H1 (cell line): ENCODE measurements around the gene OSBPL9. TPM values are rescaled to one million over a fixed set of nuclear protein-coding genes. Genes with fewer than 3 reads are reported as not detected.

Experiments used
- CTCF ChIA-PET: fragments of 300-600 bp; sonication (Branson Sonifier 250); formaldehyde crosslinking; loops from one replicate; lab custom pipeline; 2021; ENCODE audit not compliant: partially characterized antibody; lab: Charles Lee
- POLR2A ChIA-PET: fragments of 300-600 bp; sonication (Branson Sonifier 250); formaldehyde crosslinking; loops from one replicate; lab custom pipeline; 2021; ENCODE audit warnings: inconsistent platforms; ENCODE audit not compliant: partially characterized antibody; lab: Charles Lee
- DNase-seq, 2 experiments: peaks; one replicate each; pipeline versions ENCODE4 v3.0.0 to v3.0.0-alpha.2; 2010 to 2022; ENCODE audit warnings: low spot score in 2 of 2, low read depth in 1 of 2, mixed read lengths in 1 of 2
- FAIRE-seq: peaks from 2 replicates; lab custom pipeline; 2011; peaks lifted over from hg19 to GRCh38; lab: Jason Lieb, UNC
- H2AFZ ChIP-seq: 2 replicates; pipeline ENCODE4 v1.8.1; 2012; ENCODE audit warnings: low read length, inconsistent platforms
- H2AK5ac ChIP-seq: 2 replicates; pipeline ENCODE4 v1.6.1; 2013; ENCODE audit warnings: low read depth, low read length
- H2BK120ac ChIP-seq: replicated peaks from 2 replicates; pipeline ENCODE3; 2013; ENCODE audit warnings: low read depth, low read length, inconsistent platforms
- H2BK12ac ChIP-seq: 2 replicates; pipeline ENCODE4 v1.6.1; 2013; ENCODE audit warnings: low read depth, low read length
- H2BK15ac ChIP-seq: 2 replicates; pipeline ENCODE4 v1.6.1; 2013; ENCODE audit warnings: low read length
- H2BK20ac ChIP-seq: 2 replicates; pipeline ENCODE4 v1.6.1; 2013; ENCODE audit warnings: low read length
- H2BK5ac ChIP-seq: 2 replicates; pipeline ENCODE4 v1.6.1; 2013; ENCODE audit warnings: low read depth, low read length
- H3K14ac ChIP-seq: 2 replicates; pipeline ENCODE4 v1.6.1; 2013; ENCODE audit warnings: inconsistent platforms; ENCODE audit not compliant: insufficient read length
- H3K18ac ChIP-seq: 2 replicates; pipeline ENCODE4 v1.6.1; 2013; ENCODE audit warnings: low read length; ENCODE audit errors: extremely low read depth
- H3K23ac ChIP-seq: 2 replicates; pipeline ENCODE4 v1.6.1; 2013; ENCODE audit warnings: inconsistent platforms; ENCODE audit not compliant: insufficient read length
- H3K23me2 ChIP-seq: 2 replicates; pipeline ENCODE4 v1.6.1; 2013; ENCODE audit warnings: low read depth, low read length
- H3K27ac ChIP-seq: 2 replicates; pipeline ENCODE4 v1.6.1; 2011; ENCODE audit warnings: low read depth, low read length, inconsistent platforms
- H3K27me3 ChIP-seq, 4 experiments: replicated peaks in 1 of 4; 1 replicate in 1 of 4; 2 replicates in 3 of 4; pipeline versions ENCODE4 v1.6.1 to v1.8.1; 2011 to 2013; ENCODE audit warnings: low read length in 3 of 4, mild to moderate bottlenecking in 3 of 4, inconsistent platforms in 2 of 4, mixed read lengths in 2 of 4, moderate library complexity in 1 of 4; ENCODE audit not compliant: control insufficient read depth in 3 of 4, insufficient read depth in 3 of 4; ENCODE audit errors: extremely low read depth in 1 of 4
- H3K36me3 ChIP-seq, 4 experiments: 2 replicates each; pipeline versions ENCODE4 v1.6.1 to v1.8.1; 2011 to 2013; ENCODE audit warnings: mild to moderate bottlenecking in 4 of 4, low read length in 3 of 4, moderate library complexity in 2 of 4, control low read depth in 1 of 4, inconsistent platforms in 1 of 4; ENCODE audit not compliant: insufficient read depth in 4 of 4, control insufficient read depth in 2 of 4
- H3K4ac ChIP-seq: replicated peaks from 2 replicates; pipeline ENCODE3; 2013; ENCODE audit warnings: low read length, low read depth, mixed read lengths, inconsistent platforms; ENCODE audit not compliant: insufficient read length
- H3K4me1 ChIP-seq, 4 experiments: replicated peaks in 1 of 4; 1 replicate in 1 of 4; 2 replicates in 3 of 4; pipeline versions ENCODE4 v1.6.1 to v1.8.1; 2011 to 2013; ENCODE audit warnings: low read length in 3 of 4, inconsistent platforms in 2 of 4, mixed read lengths in 1 of 4; ENCODE audit not compliant: insufficient read depth in 4 of 4, control insufficient read depth in 3 of 4
- H3K4me2 ChIP-seq, 2 experiments: 2 replicates each; pipeline versions ENCODE4 v1.6.1 to v1.8.1; 2011 to 2013; ENCODE audit warnings: low read depth in 2 of 2, low read length in 2 of 2, control low read depth in 1 of 2, inconsistent platforms in 1 of 2, mild to moderate bottlenecking in 1 of 2; ENCODE audit not compliant: insufficient read depth in 1 of 2
- H3K4me3 ChIP-seq, 4 experiments: fragments of 200-600, 300-600 bp in 1 of 4; sonication (generic), shearing (Covaris generic), sonication (Bioruptor Twin) in 1 of 4; 2 replicates each; pipeline versions ENCODE4 v1.5.1 to v1.8.1; 2011 to 2016; ENCODE audit warnings: low read length in 4 of 4, low read depth in 3 of 4, control low read depth in 2 of 4, inconsistent platforms in 2 of 4, mild to moderate bottlenecking in 2 of 4, mixed read lengths in 1 of 4, moderate library complexity in 1 of 4; ENCODE audit not compliant: insufficient read depth in 2 of 4; ENCODE audit errors: extremely low read depth in 1 of 4
- H3K56ac ChIP-seq: replicated peaks from 2 replicates; pipeline ENCODE3; 2013; ENCODE audit warnings: low read depth, mild to moderate bottlenecking, mixed read lengths, low read length, inconsistent platforms; ENCODE audit not compliant: insufficient read length
- H3K79me1 ChIP-seq: 2 replicates; pipeline ENCODE4 v1.6.1; 2013; ENCODE audit warnings: low read depth, low read length, control low read depth
- H3K79me2 ChIP-seq, 2 experiments: 2 replicates each; pipeline versions ENCODE4 v1.6.1 to v1.8.1; 2012 to 2013; ENCODE audit warnings: low read length in 2 of 2, mild to moderate bottlenecking in 2 of 2, inconsistent platforms in 1 of 2; ENCODE audit not compliant: insufficient read depth in 2 of 2, control insufficient read depth in 1 of 2
- H3K9ac ChIP-seq, 4 experiments: replicated peaks in 1 of 4; 1 replicate in 1 of 4; 2 replicates in 3 of 4; pipeline versions ENCODE4 v1.6.1 to v1.8.1; 2011 to 2013; ENCODE audit warnings: low read depth in 3 of 4, low read length in 3 of 4, control low read depth in 2 of 4, mild to moderate bottlenecking in 2 of 4, moderate library complexity in 2 of 4, inconsistent platforms in 1 of 4; ENCODE audit errors: extremely low read depth in 1 of 4
- H3K9me3 ChIP-seq, 2 experiments: 2 replicates each; pipeline versions ENCODE4 v1.6.1 to v1.8.1; 2012 to 2013; ENCODE audit warnings: mild to moderate bottlenecking in 2 of 2, moderate library complexity in 2 of 2, control low read depth in 1 of 2, inconsistent platforms in 1 of 2, low read depth in 1 of 2, low read length in 1 of 2, mixed read lengths in 1 of 2; ENCODE audit not compliant: insufficient read depth in 2 of 2
- H4K20me1 ChIP-seq, 2 experiments: replicated peaks in 1 of 2; 2 replicates each; pipeline versions ENCODE3 to v1.8.1; 2011 to 2013; ENCODE audit warnings: inconsistent platforms in 2 of 2, low read length in 2 of 2, mild to moderate bottlenecking in 1 of 2; ENCODE audit not compliant: insufficient read depth in 2 of 2, control insufficient read depth in 1 of 2
- H4K5ac ChIP-seq: 2 replicates; pipeline ENCODE4 v1.6.1; 2013; ENCODE audit warnings: low read length, low read depth, mixed read lengths, inconsistent platforms; ENCODE audit not compliant: insufficient read length
- H4K8ac ChIP-seq: 2 replicates; pipeline ENCODE4 v1.8.0; 2013; ENCODE audit warnings: mild to moderate bottlenecking, moderate library complexity, low read length, inconsistent platforms; ENCODE audit not compliant: insufficient read depth; ENCODE audit errors: extremely low read depth
- H4K91ac ChIP-seq: replicated peaks from 2 replicates; pipeline ENCODE3; 2013; ENCODE audit warnings: low read length, mixed read lengths, inconsistent platforms; ENCODE audit not compliant: insufficient read length
- ATF2 ChIP-seq: IDR thresholded peaks from 2 replicates; pipeline ENCODE4 v1.6.1; 2012; ENCODE audit warnings: low read length, inconsistent platforms
- ATF3 ChIP-seq: IDR thresholded peaks from 2 replicates; pipeline ENCODE4 v1.6.1; 2011; ENCODE audit warnings: low read depth, mild to moderate bottlenecking, low read length; ENCODE audit not compliant: insufficient read depth
- CBX5 ChIP-seq: fragments of 300-800, 300-1000 bp; sonication (generic); IDR thresholded peaks from 2 replicates; pipeline ENCODE4 v1.7.1; 2016; ENCODE audit warnings: antibody characterized with exemption, low read length, low read depth
- EZH2 ChIP-seq: fragments of 200-600 bp; sonication (generic); IDR thresholded peaks from 2 replicates; pipeline ENCODE4 v1.7.1; 2012; ENCODE audit warnings: low read depth, mild to moderate bottlenecking, moderate library complexity, low read length, inconsistent platforms; ENCODE audit not compliant: severe bottlenecking
- NANOG ChIP-seq: IDR thresholded peaks from 2 replicates; pipeline ENCODE4 v1.6.1; 2011; ENCODE audit warnings: low read length, low read depth, mild to moderate bottlenecking, inconsistent platforms; ENCODE audit not compliant: insufficient read depth, poor library complexity, severe bottlenecking
- PHF8 ChIP-seq: fragments of 200-600 bp; sonication (generic); conservative IDR thresholded peaks from 2 replicates; pipeline ENCODE4 v1.7.1; 2012; ENCODE audit warnings: low read depth, mild to moderate bottlenecking, inconsistent platforms, low read length, moderate library complexity
- RNF2 ChIP-seq: fragments of 200-900, 300-1000 bp; sonication (generic); IDR thresholded peaks from 2 replicates; pipeline ENCODE4 v1.7.1; 2016; ENCODE audit warnings: borderline replicate concordance, low read depth, mild to moderate bottlenecking, antibody characterized with exemption, low read length; ENCODE audit not compliant: poor library complexity, severe bottlenecking; ENCODE audit errors: missing control alignments
- SAP30 ChIP-seq: fragments of 300-600 bp; sonication (generic); IDR thresholded peaks from 2 replicates; pipeline ENCODE4 v1.7.1; 2012; ENCODE audit warnings: low read length, moderate library complexity, mild to moderate bottlenecking, inconsistent platforms; ENCODE audit not compliant: insufficient read depth, insufficient replicate concordance
- SP2 ChIP-seq: IDR thresholded peaks from 2 replicates; pipeline ENCODE4 v1.6.1; 2012; ENCODE audit warnings: mild to moderate bottlenecking, low read length, inconsistent platforms
- TAF1 ChIP-seq: IDR thresholded peaks from 2 replicates; pipeline ENCODE4 v1.6.1; 2011; ENCODE audit warnings: mild to moderate bottlenecking, low read depth, low read length
- YY1 ChIP-seq: IDR thresholded peaks from 2 replicates; pipeline ENCODE4 v1.6.1; 2011; ENCODE audit warnings: low read depth, mild to moderate bottlenecking, low read length
- WGBS, 2 experiments: shearing (Covaris generic) in 1 of 2; methylation state at CpG; one replicate each; pipeline versions ENCODE4 v1.1.6 to v1.1.7; 2013 to 2015; ENCODE audit warnings: low lambda C conversion rate in 2 of 2, mixed read lengths in 2 of 2, inconsistent platforms in 1 of 2, low coverage in 1 of 2, missing lambda C conversion rate in 1 of 2; ENCODE audit not compliant: insufficient replicate concordance in 2 of 2, insufficient coverage in 1 of 2, insufficient read length in 1 of 2; ENCODE audit errors: extremely low coverage in 1 of 2, missing lambda C conversion rate in 1 of 2; 5-methylcytosine and 5-hydroxymethylcytosine counted together
- polyA plus RNA-seq, 7 experiments: library from polyadenylated mRNA; depleted of rRNA in 3 of 7; stranded (reverse) in 5 of 7; unstranded in 2 of 7; fragments of >200 nt in 5 of 7; fragments of 200-250 nt in 2 of 7; gene quantifications; 1 replicate in 5 of 7; 2 replicates in 1 of 7; 4 replicates in 1 of 7; pipeline versions ENCODE4 v1.2.1 to v1.2.3, GENCODE V29; 2011 to 2013; ENCODE audit warnings: missing spikeins in 2 of 7, mixed read lengths in 2 of 7
- total RNA-seq: library from RNA; stranded (reverse); fragmentation: NEBNext Ultra II Directional; extraction: Animal tissue kit (Norgen Biotek cat#: 25700); gene quantifications from 2 replicates; pipeline ENCODE4 v1.2.1, GENCODE V29; 2021

The OSBPL9 gene
- total and polyA plus RNA-seq, 2 of the 8 experiments (the other 6 are each of a cell fraction or from before 2014, with no cell fraction given): 58.2 to 71.6 TPM

- Histone ChIP-seq H2AK5ac (no peak overlapping the region), H4K91ac (no peak overlapping the region), H3K4me3 (no peak overlapping the region), H4K5ac (no peak overlapping the region), H3K27me3 (no peaks in the 10 kb centered on the region), H2BK120ac (no peak overlapping the region), H3K9me3 (no peaks in the 10 kb centered on the region), H3K4me2 (no peak overlapping the region), H3K4ac (no peak overlapping the region), H2AFZ (no peak overlapping the region), H3K36me3 (no peaks in the 10 kb centered on the region), H2BK20ac (no peak overlapping the region), H3K18ac (no peak overlapping the region), H4K20me1 (no peaks in the 10 kb centered on the region), H2BK12ac (no peak overlapping the region), H3K27ac (no peak overlapping the region), H2BK15ac (no peak overlapping the region), H3K23me2 (no peaks in the 10 kb centered on the region), H4K8ac (no peak overlapping the region), H3K4me1 (no peaks in the 10 kb centered on the region), H3K9ac (no peak overlapping the region), H3K14ac (no peak overlapping the region), H2BK5ac (no peak overlapping the region), H3K79me2 (no peaks in the 10 kb centered on the region), H3K79me1 (no peaks in the 10 kb centered on the region), H3K23ac (no peak overlapping the region), H3K56ac (no peak overlapping the region)
- 94% methylated on average over 9 of the region's 9 CpGs; no CpG with 5 or more reads in 1 of the 2 experiments for WGBS, 2 experiments
- ChIA-PET POLR2A (no interaction called here), CTCF (interaction anchor here (1.1 to 1.5 kb wide), 2 partner anchors 12 to 185 kb away, joined by 3 to 4 read pairs; no protein-coding TSS in a partner anchor)
- FAIRE-seq (no peak), DNase-seq (no peak)
- TF ChIP-seq SP2 (no peak), SAP30 (no peak), RNF2 (no peak), CBX5 (no peak), TAF1 (no peak), ATF2 (no peak), NANOG (no peak), ATF3 (no peak), EZH2 (no peak), YY1 (no peak), PHF8 (no peak)
These were observed 33.4 kb upstream of the OSBPL9 start for GRCh38 chr1:51583532-51583931.
